Stimulated activated naive CD8-positive, alpha-beta T cell treated with anti-CD3 and anti-CD28 coated beads, Interleukin-15, Interleukin-2, amounts not matched to agents 100 U/mL and 50 U/mL, for 24 hours (primary cell): Measurements from ENCODE around the gene EIF5.
A peak's percentile ranks its signal among the peaks of the same experiment; 100 is the strongest.

Source experiments
- ATAC-seq: fragments of 150-1000 bp; cut with Tn5 transposase; one replicate; pipeline ENCODE4 v1.10.0; 2021
- DNase-seq: peaks from one replicate; pipeline ENCODE4 v3.0.0; 2021

EIF5 gene

GRCh38 chr14:103372017-103372416 lies 38.0 kb downstream of the EIF5 start:
- DNase-seq (no peak), ATAC-seq (no peak)

GRCh38 chr14:103372552-103373304 lies 38.7 kb downstream of the EIF5 start:
- ATAC-seq = peak; percentile 86
- DNase-seq = peak; percentile 26

GRCh38 chr14:103374121-103374520 lies 40.1 kb downstream of the EIF5 start:
- DNase-seq = no peak
- ATAC-seq = no peak

- DNase-seq (no peak), ATAC-seq (no peak)
Observed at GRCh38 chr14:103377522-103378037, 43.5 kb downstream of the EIF5 start.

- DNase-seq (no peak), ATAC-seq (no peak)
Observed at GRCh38 chr14:103378038-103378854, 44.2 kb downstream of the EIF5 start.

- ATAC-seq = no peak
- DNase-seq = no peak
Observed at GRCh38 chr14:103380719-103381377, 46.8 kb downstream of the EIF5 start.

- ATAC-seq = no peak
- DNase-seq = no peak
Observed at GRCh38 chr14:103382376-103382775, 48.3 kb downstream of the EIF5 start.

- DNase-seq (no peak), ATAC-seq (no peak)
Observed at GRCh38 chr14:103384450-103385151, 50.6 kb downstream of the EIF5 start.

- peak; percentile 98 for DNase-seq
Observed at GRCh38 chr14:103385152-103385928, 51.3 kb downstream of the EIF5 start, which contains the start of gene MARK3. TSS of gene MARK3 (plus strand) at chr14:103385415. CDS start at chr14:103386030, 615 bp downstream.

GRCh38 chr14:103385929-103386712 lies 52.1 kb downstream of the EIF5 start:
- DNase-seq (peak; percentile 52), ATAC-seq (no peak)

More at GRCh38 chr14:103385152-103385928, 51.3 kb downstream of the EIF5 start, which contains the start of gene MARK3:
- ATAC-seq = peak; percentile 96

GRCh38 chr14:103386713-103387329 lies 52.8 kb downstream of the EIF5 start:
- no peak for ATAC-seq
- DNase-seq = no peak

- DNase-seq (no peak), ATAC-seq (no peak)
Observed at GRCh38 chr14:103388664-103389063, 54.6 kb downstream of the EIF5 start.

- no peak for ATAC-seq
- no peak for DNase-seq
Observed at GRCh38 chr14:103390605-103391004, 56.6 kb downstream of the EIF5 start.

GRCh38 chr14:103391048-103391447 lies 57.0 kb downstream of the EIF5 start:
- ATAC-seq (peak; percentile 65), DNase-seq (peak; percentile 46)

GRCh38 chr14:103392106-103392505 lies 58.1 kb downstream of the EIF5 start:
- ATAC-seq (no peak), DNase-seq (no peak)

- ATAC-seq = no peak
Observed at GRCh38 chr14:103392572-103392971, 58.5 kb downstream of the EIF5 start.

GRCh38 chr14:103393070-103393469 lies 59.0 kb downstream of the EIF5 start:
- ATAC-seq = no peak
- no peak for DNase-seq

More at GRCh38 chr14:103392572-103392971, 58.5 kb downstream of the EIF5 start:
- DNase-seq = no peak

GRCh38 chr14:103393676-103394626 lies 59.9 kb downstream of the EIF5 start:
- DNase-seq (no peak), ATAC-seq (no peak)
